ENCODE measurements around the gene ARRDC4. TPM values are rescaled to one million over a fixed set of nuclear protein-coding genes. Genes with fewer than 3 reads are reported as not detected.

Gene ARRDC4
- total RNA-seq, 1 experiment from 2014 or later: 8.7 TPM

DNA sequence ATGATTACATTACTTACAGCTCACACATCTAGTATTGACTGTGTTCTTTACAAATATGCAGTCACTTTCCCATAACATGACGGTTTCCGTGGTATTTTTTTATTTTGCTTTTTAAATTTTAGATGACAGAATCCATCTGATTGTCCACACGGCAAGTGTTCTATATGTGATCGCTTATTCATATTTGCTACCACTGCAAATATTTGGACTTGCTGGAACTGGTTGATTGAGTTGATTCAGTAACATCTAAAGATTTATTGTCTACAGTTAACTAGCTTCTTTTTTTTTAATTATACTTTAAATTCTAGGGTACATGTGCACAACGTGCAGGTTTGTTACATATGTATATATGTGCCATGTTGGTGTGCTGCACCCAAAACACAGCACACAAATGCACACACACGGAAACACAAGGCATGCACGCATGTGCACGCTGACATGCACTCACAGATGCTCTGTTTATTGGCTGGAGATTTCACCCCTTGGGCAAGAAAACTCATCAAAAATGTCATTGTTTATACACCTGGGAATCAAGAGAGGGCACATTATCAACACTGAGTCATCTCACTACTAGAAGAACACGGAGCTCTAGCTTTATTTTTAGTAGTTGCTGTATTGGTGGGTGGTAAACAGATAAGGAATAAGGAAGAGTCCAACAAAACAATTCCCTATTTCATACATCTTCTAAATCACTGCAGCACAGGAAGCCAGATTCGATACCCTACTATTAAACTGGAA lies 16.4 kb downstream of the ARRDC4 start:
- peaks cover 0 to 3% (median 2%) of the 10 kb centered on the region in 3 experiments; a peak in 3 of 7 replicates for H3K36me3 Mint-ChIP-seq (ENCODE audit: insufficient read depth in 1 of 3, low read depth in 3 of 3)
- H2BK120ac ChIP-seq (ENCODE audit: low read depth, low read length, poor library complexity, severe bottlenecking): no peak overlapping the region
- no peak overlapping the region for H2AK5ac ChIP-seq (ENCODE audit: insufficient read length, low read length)
- H3K23ac ChIP-seq (ENCODE audit: insufficient read length, low read depth, low read length): no peak overlapping the region
- no peak overlapping the region for H3T11ph ChIP-seq (ENCODE audit: low read length)
- no peaks in the 10 kb centered on the region for H3K9me3 ChIP-seq (ENCODE audit: control insufficient read depth, low read depth, low read length)
- no peak overlapping the region for H3K9ac ChIP-seq (ENCODE audit: extremely low read depth, insufficient read length, low read length)
- no peak overlapping the region for H2BK15ac ChIP-seq (ENCODE audit: low read depth, low read length)
- no peak overlapping the region for H3K4me3 Mint-ChIP-seq
- no peak for DNase-seq
- no peaks in the 10 kb centered on the region for H3K4me1 ChIP-seq (ENCODE audit: insufficient read depth, low read length)
- H3K27me3 Mint-ChIP-seq (ENCODE audit: low read depth): no peaks in the 10 kb centered on the region
- no peaks in the 10 kb centered on the region for H3K79me2 ChIP-seq (ENCODE audit: insufficient read depth, low read length)
- no peak overlapping the region for H3K4me2 ChIP-seq (ENCODE audit: insufficient read depth, insufficient read length, low read length)
- H3K27ac Mint-ChIP-seq: no peak overlapping the region; a peak in 1 of 7 replicates
- no peak overlapping the region for H3K56ac ChIP-seq (ENCODE audit: insufficient read length, low read depth, low read length)
- no CpG with 5 or more reads among the region's 10 CpGs for WGBS (ENCODE audit: extremely low coverage, insufficient read length, low lambda C conversion rate)
- no peaks in the 10 kb centered on the region for H3K79me1 ChIP-seq (ENCODE audit: insufficient read depth, low read depth, low read length, poor library complexity, severe bottlenecking)
- TF ChIP-seq, protein P1, sequence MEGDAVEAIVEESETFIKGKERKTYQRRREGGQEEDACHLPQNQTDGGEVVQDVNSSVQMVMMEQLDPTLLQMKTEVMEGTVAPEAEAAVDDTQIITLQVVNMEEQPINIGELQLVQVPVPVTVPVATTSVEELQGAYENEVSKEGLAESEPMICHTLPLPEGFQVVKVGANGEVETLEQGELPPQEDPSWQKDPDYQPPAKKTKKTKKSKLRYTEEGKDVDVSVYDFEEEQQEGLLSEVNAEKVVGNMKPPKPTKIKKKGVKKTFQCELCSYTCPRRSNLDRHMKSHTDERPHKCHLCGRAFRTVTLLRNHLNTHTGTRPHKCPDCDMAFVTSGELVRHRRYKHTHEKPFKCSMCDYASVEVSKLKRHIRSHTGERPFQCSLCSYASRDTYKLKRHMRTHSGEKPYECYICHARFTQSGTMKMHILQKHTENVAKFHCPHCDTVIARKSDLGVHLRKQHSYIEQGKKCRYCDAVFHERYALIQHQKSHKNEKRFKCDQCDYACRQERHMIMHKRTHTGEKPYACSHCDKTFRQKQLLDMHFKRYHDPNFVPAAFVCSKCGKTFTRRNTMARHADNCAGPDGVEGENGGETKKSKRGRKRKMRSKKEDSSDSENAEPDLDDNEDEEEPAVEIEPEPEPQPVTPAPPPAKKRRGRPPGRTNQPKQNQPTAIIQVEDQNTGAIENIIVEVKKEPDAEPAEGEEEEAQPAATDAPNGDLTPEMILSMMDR (conservative IDR thresholded peaks at IDR 0.05): no peak
- H2AFZ ChIP-seq (ENCODE audit: low read length): no peak overlapping the region
- no peak overlapping the region for H4K5ac ChIP-seq (ENCODE audit: insufficient read length, low read depth, low read length)
- H3K27me3 ChIP-seq (ENCODE audit: insufficient read depth, low read length): no peaks in the 10 kb centered on the region
- H4K91ac ChIP-seq (ENCODE audit: insufficient read length, low read depth, low read length): no peak overlapping the region
- no peaks in the 10 kb centered on the region for H4K20me1 ChIP-seq (ENCODE audit: control insufficient read depth, insufficient read depth, insufficient read length)
- no peaks in the 10 kb centered on the region for H3K9me3 Mint-ChIP-seq
- no peak overlapping the region for H2BK20ac ChIP-seq (ENCODE audit: low read depth, low read length, poor library complexity, severe bottlenecking)
- H3K23me2 ChIP-seq (ENCODE audit: insufficient read length, low read depth, low read length, poor library complexity, severe bottlenecking): no peaks in the 10 kb centered on the region
- no peak overlapping the region for H3K14ac ChIP-seq (ENCODE audit: insufficient read depth, low read length)
- no peak overlapping the region for H3K27ac ChIP-seq (ENCODE audit: insufficient read length, low read depth, low read length)
- no peak overlapping the region for H3K4ac ChIP-seq (ENCODE audit: low read depth, low read length)
- H2BK12ac ChIP-seq (ENCODE audit: insufficient read length, low read depth, low read length): no peak overlapping the region
- no peak overlapping the region for H4K8ac ChIP-seq (replicated peaks; ENCODE audit: insufficient read length, low read depth, low read length)
- H2BK5ac ChIP-seq (ENCODE audit: insufficient read length, low read length): no peak overlapping the region
- peaks cover 0 to 3% of the 10 kb centered on the region in 2 experiments; a peak in 1 of 4 replicates for H3K4me1 Mint-ChIP-seq
- H3K18ac ChIP-seq (ENCODE audit: insufficient read length, low read depth, low read length): no peak overlapping the region
